Measurements from ENCODE around the gene INCA1. TPM values are rescaled to one million over a fixed set of nuclear protein-coding genes. Genes with fewer than 3 reads are reported as not detected.

Gene INCA1
- total RNA-seq, 6 donors from 2014 or later: 1.4 to 32.5 (median 3.1) TPM

DNA sequence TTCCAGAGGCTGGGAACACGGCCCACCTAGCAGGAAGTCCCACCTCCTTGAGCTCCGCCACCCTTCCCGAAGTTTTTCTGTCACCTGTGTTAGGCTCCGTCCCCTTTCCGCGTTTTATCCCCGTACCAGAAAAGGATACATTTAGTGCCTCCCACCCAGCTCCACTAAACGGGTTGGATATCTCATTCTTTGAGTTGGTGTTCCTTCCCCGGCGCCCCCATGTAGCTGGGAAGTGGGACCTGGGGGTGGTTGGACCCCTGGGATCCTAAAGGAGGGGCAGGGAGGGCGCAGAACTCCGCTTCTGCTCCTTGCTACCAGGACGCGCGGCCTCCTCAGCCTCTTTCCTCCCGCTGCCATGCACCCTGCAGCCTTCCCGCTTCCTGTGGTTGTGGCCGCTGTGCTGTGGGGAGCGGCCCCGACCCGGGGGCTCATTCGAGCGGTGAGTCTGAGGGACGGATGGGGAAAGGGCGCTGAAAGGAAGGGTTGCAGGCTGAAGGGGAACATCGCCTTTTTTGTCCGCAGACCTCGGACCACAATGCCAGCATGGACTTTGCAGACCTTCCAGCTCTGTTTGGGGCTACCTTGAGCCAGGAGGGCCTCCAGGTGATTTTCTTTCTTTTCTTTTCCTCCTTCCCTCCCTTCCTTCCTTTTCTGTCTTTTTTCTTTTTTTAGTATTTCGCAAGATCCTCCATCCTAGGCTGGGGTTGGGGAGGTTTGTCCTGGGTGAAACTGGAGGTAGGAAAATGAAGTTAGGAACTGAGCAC, 56.6 kb downstream of the INCA1 start:
- TF ChIP-seq POLR2AphosphoS5 (IDR thresholded peaks at IDR 0.05): peak in 1 of 2 donors; percentile 8
- TF ChIP-seq, protein P1, sequence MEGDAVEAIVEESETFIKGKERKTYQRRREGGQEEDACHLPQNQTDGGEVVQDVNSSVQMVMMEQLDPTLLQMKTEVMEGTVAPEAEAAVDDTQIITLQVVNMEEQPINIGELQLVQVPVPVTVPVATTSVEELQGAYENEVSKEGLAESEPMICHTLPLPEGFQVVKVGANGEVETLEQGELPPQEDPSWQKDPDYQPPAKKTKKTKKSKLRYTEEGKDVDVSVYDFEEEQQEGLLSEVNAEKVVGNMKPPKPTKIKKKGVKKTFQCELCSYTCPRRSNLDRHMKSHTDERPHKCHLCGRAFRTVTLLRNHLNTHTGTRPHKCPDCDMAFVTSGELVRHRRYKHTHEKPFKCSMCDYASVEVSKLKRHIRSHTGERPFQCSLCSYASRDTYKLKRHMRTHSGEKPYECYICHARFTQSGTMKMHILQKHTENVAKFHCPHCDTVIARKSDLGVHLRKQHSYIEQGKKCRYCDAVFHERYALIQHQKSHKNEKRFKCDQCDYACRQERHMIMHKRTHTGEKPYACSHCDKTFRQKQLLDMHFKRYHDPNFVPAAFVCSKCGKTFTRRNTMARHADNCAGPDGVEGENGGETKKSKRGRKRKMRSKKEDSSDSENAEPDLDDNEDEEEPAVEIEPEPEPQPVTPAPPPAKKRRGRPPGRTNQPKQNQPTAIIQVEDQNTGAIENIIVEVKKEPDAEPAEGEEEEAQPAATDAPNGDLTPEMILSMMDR (IDR thresholded peaks at IDR 0.05): peak in 1 of 6 experiments; percentile 2
- TF ChIP-seq POLR2A (IDR thresholded peaks at IDR 0.05): no peak
- Histone ChIP-seq H3K27me3 (no peaks in the 10 kb centered on the region), H3K9me3 (no peaks in the 10 kb centered on the region), H3K4me1 (peaks cover 50 to 71% (median 61%) of the 10 kb centered on the region in 4 donors), H3K27ac (peak overlapping the region; percentile 84 to 99 (median 94)), H3K4me3 (peak overlapping the region; percentile 63 to 85 (median 72)), H3K36me3 (peaks cover 18 to 66% (median 51%) of the 10 kb centered on the region in 4 donors)
- ATAC-seq (ENCODE audit: low FRiP score in 2 of 2): peak; percentile 78
- 1 to 2% methylated on average over 29 of the region's 29 CpGs for WGBS, 2 donors
- DNase-seq: peak; percentile 78 to 79

DNA sequence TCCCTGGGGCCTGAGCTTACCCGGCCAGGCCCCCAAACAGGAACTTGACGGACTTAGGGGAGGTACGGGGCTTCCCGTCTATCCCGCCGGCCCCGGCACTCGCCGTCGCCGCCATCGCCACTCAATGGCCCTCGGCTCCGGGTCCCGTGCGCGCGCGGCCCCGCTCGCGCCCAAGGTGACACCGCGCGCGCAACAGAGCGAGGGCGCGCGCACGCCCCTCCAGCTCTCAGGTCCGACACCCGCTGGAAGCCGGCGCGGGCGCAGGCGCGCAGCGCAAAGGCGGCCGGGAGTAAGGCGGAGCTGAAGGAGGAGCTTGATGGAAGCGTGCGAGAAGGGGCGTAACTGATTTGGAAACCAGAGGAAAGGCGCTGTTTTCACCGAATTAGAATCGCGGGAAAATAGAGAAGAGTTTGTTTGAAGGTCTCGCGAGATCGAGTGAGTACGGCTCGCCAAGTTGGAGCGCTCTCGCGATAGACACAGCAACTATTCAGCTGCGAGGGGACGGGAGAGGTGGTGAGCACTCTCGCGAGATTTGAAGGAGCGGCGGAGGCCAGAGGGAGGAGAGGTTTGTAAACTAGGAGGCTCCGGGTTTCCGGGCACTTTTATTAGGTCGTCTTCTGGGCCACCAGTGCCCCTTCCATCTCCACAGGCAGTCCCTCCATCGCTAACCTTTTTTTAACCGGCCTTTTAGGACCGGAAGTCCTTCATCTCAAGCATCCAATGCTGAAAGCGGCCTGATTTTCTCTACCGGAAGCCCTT, 57.3 kb downstream of the INCA1 start, which contains the start of the genes RNF167 and SLC25A11:
Gene RNF167, plus strand, starts transcription at position 473 of the 759 bp plus-strand sequence. CDS start 642 bp downstream, outside the sequence.
Gene SLC25A11, minus strand, starts transcription at position 251 of the 759 bp plus-strand sequence. Its CDS starts 136 bp downstream, at position 115.
- peak; percentile 95 to 96 for ATAC-seq (ENCODE audit: low FRiP score in 2 of 2)
- H3K27ac ChIP-seq: peak within 1 kb of the TSS; percentile 84 to 99 (median 94)

DNA sequence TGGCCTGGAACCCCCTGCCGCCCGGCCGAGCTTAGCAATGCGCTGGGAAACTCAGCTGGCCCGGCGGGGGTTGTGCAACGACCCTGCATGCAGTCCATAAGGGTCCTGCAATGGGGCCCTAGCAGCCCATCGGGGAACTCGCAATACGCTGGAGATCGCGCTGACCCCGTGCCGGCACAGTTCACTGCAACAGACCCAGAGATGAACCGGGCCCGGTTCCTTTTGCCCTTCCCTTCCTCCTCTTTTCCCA, 57.9 kb downstream of the INCA1 start:
- peaks cover 16 to 53% (median 42%) of the 10 kb centered on the region in 4 donors for H3K36me3 ChIP-seq
- no peaks in the 10 kb centered on the region for H3K27me3 ChIP-seq
- peak overlapping the region; percentile 84 to 99 (median 94) for H3K27ac ChIP-seq
- no peaks in the 10 kb centered on the region for H3K9me3 ChIP-seq
- no peak for TF ChIP-seq POLR2A (IDR thresholded peaks at IDR 0.05)
- no peak for TF ChIP-seq EP300 (IDR thresholded peaks at IDR 0.05)
- TF ChIP-seq, protein P1 (IDR thresholded peaks at IDR 0.05): no peak
- no peak for TF ChIP-seq POLR2AphosphoS5 (IDR thresholded peaks at IDR 0.05)
- peak overlapping the region; percentile 48 to 72 (median 67) for H3K4me3 ChIP-seq
- H3K4me1 ChIP-seq: peaks cover 37 to 61% (median 48%) of the 10 kb centered on the region in 4 donors
- ATAC-seq (ENCODE audit: low FRiP score in 2 of 2) (no peak), DNase-seq (peak in 1 of 2 donors; percentile 35)
- 3 to 6% methylated on average over 6 to 14 of the region's 16 CpGs for WGBS, 2 donors

More for the DNA sequence above, 57.3 kb downstream of the INCA1 start, which contains the start of the genes RNF167 and SLC25A11:
- no peaks in the 10 kb centered on the region for H3K9me3 ChIP-seq
- peak within 1 kb of the TSS; percentile 63 to 85 (median 72) for H3K4me3 ChIP-seq
- peak; percentile 97 to 98 for DNase-seq
- WGBS, 2 donors: 0% methylated on average over 71 of the region's 72 CpGs
- H3K27me3 ChIP-seq: no peaks in the 10 kb centered on the region
- peaks cover 18 to 58% (median 46%) of the 10 kb centered on the region in 4 donors for H3K36me3 ChIP-seq
- TF ChIP-seq, protein P1 (IDR thresholded peaks at IDR 0.05): peak in 3 of 6 experiments; percentile 7 to 25 (median 19)
- peak; percentile 58 to 83 for TF ChIP-seq POLR2AphosphoS5 (IDR thresholded peaks at IDR 0.05)
- TF ChIP-seq POLR2A (IDR thresholded peaks at IDR 0.05): peak in 3 of 4 donors; percentile 26 to 87 (median 54)
- TF ChIP-seq EP300 (IDR thresholded peaks at IDR 0.05): no peak
- peaks cover 42 to 63% (median 53%) of the 10 kb centered on the region in 4 donors for H3K4me1 ChIP-seq

DNA sequence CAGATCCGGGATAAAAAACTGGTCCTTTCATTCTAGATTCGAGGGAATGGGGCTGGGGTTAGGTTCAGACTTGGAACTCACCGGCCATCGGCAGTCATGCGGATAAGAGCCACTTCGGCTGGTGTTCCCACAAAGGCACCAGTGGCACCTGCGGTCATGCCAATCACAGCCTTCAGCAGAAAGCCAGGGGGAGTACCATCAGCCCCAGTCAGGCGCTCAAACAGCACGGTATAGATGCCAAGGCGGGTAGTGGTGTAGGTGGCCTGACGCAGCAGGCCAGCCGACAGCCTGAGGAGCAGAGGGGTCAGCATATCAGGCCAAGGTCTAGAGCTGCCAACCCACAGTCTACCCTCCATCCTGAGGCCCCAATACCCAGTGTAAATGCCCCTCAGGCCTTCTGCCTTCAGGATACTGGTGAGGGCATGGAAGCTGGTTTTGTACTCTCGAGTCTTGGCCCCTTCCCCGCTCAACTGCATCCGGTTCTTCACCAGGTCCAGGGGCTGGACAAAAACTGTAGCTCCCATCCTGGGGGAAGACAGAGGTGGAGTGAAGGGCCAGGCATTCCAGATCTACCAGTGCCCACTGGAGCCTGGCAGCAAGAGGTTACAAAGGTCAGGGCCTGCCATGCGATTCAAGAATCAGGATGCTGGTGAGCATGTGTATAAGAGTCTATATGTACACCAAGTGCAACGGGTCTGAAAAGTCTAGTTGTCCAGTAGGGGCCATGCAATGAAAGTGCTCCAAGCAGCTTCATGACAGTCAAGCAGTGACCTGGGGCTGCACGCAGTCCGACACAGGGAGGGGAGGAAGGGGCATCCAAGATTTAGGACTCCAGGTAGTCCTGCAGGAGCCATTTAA, 58.4 kb downstream of the INCA1 start:
- Histone ChIP-seq H3K9me3 (no peaks in the 10 kb centered on the region), H3K36me3 (peaks cover 16 to 48% (median 37%) of the 10 kb centered on the region in 4 donors), H3K27ac (peak overlapping the region; percentile 84 to 99 (median 94)), H3K4me1 (peaks cover 40 to 61% (median 47%) of the 10 kb centered on the region in 4 donors), H3K4me3 (peak overlapping the region; percentile 48 to 72 (median 67)), H3K27me3 (no peaks in the 10 kb centered on the region)
- ATAC-seq (ENCODE audit: low FRiP score in 2 of 2): no peak
- 61 to 68% methylated on average over 15 to 17 of the region's 19 CpGs for WGBS, 2 donors
- TF ChIP-seq, protein P1 (IDR thresholded peaks at IDR 0.05): no peak
- TF ChIP-seq EP300 (IDR thresholded peaks at IDR 0.05) (no peak), POLR2A (IDR thresholded peaks at IDR 0.05) (no peak), POLR2AphosphoS5 (IDR thresholded peaks at IDR 0.05) (no peak)
- no peak for DNase-seq

All from upper lobe of left lung (tissue), 6 donors.